Measurements from ENCODE around the gene RBFOX2. TPM values are rescaled to one million over a fixed set of nuclear protein-coding genes. Genes with fewer than 3 reads are reported as not detected.

RBFOX2 gene
- total and polyA plus RNA-seq, 11 donors, result 31.0 to 102 (median 84.0) TPM

DNA sequence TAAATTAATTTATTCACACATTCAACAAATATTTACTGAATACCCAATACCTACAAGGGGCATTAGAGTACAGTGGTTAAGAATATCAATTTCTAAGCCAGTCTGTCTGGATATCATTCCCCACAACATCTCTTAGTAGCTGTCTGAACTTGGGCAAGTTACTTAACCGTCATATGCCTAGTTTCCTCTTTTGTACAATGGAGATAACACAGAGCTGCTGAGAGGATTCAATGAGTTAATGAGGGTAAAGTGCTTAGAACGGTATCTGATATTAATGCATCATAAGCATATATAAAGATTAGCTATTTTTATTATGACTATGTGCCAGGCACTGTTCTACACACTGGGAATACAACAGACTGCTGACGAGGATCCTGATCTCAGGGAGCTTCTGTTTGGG is 194.6 kb downstream of the RBFOX2 start:
- no peak for TF ChIP-seq POLR2A (IDR thresholded peaks at IDR 0.05)
- TF ChIP-seq, protein P1, sequence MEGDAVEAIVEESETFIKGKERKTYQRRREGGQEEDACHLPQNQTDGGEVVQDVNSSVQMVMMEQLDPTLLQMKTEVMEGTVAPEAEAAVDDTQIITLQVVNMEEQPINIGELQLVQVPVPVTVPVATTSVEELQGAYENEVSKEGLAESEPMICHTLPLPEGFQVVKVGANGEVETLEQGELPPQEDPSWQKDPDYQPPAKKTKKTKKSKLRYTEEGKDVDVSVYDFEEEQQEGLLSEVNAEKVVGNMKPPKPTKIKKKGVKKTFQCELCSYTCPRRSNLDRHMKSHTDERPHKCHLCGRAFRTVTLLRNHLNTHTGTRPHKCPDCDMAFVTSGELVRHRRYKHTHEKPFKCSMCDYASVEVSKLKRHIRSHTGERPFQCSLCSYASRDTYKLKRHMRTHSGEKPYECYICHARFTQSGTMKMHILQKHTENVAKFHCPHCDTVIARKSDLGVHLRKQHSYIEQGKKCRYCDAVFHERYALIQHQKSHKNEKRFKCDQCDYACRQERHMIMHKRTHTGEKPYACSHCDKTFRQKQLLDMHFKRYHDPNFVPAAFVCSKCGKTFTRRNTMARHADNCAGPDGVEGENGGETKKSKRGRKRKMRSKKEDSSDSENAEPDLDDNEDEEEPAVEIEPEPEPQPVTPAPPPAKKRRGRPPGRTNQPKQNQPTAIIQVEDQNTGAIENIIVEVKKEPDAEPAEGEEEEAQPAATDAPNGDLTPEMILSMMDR (IDR thresholded peaks at IDR 0.05), result no peak
- Histone ChIP-seq H3K4me1 (peaks cover 2 to 82% (median 63%) of the 10 kb centered on the region in 12 donors), H3K27me3 (no peaks in the 10 kb centered on the region), H3K27ac (peak overlapping the region in 10 of 12 donors; percentile 39 to 86 (median 78)), H3K4me3 (no peak overlapping the region), H3K9me3 (no peaks in the 10 kb centered on the region), H3K36me3 (no peaks in the 10 kb centered on the region)
- intact Hi-C loops (cut with DNase I), result loop anchor here in 7 of 10 donors (10.0 kb wide), 5 partner anchors 49 to 209 kb away; no protein-coding TSS in a partner anchor
- WGBS, 4 donors, result 27 to 38% (median 28%) methylated on average over 3 of the region's 3 CpGs
- DNase-seq, result no peak
- ATAC-seq, result peak in 1 of 4 donors; percentile 39

DNA sequence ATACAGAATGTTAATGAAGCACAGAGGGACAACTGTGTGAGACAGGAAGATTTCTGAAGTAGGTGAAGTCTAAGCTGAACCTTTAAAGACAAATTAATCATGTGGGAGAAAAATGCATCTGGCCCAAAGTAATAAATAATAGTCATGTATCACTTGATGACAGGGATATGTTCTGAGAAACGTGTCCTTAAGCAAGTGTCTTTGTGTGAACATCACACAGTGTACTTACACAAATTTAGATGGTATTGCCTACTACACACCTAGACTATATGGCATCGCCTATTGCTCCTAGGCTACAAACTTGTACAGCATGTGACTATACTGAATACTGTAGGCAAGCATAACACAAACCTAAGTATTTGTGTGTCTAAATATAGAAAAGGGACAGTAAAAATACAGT is 198.3 kb downstream of the RBFOX2 start:
- Histone ChIP-seq H3K27me3 (no peaks in the 10 kb centered on the region), H3K9me3 (no peaks in the 10 kb centered on the region), H3K4me3 (no peak overlapping the region), H3K4me1 (peaks cover 0 to 56% (median 38%) of the 10 kb centered on the region in 12 donors), H3K36me3 (no peaks in the 10 kb centered on the region), H3K27ac (peak overlapping the region in 1 of 12 donors; percentile 26)
- TF ChIP-seq POLR2A (IDR thresholded peaks at IDR 0.05), result no peak
- TF ChIP-seq, protein P1 (IDR thresholded peaks at IDR 0.05), result no peak
- ATAC-seq (no peak), DNase-seq (no peak)
- WGBS, 4 donors, result 54 to 77% (median 65%) methylated on average over 2 of the region's 2 CpGs
- intact Hi-C loops (cut with DNase I), result loop anchor here in 7 of 10 donors (10.0 kb wide), 5 partner anchors 46 to 206 kb away; no protein-coding TSS in a partner anchor

DNA sequence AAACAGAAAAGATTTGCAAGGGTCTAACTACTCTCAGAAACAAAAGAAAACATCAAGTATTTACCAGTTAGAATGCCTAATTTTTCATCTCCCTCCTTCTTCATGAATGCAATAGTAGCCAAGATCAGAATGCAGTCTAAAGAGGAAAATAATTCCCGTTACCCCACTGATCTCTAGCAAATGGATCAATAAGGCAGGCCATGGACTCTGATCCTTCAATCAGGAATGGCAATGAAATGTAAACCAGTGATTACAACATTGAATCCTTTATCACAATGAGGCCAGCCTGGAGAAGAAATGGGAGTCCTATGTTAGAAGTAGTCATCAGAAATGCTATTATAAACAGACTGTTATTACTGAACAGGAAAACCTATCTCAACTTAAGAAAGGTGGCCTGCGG is 204.4 kb downstream of the RBFOX2 start:
- intact Hi-C loops (cut with DNase I), result no loop called here
- 97 to 98% (median 98%) methylated on average over 2 of the region's 2 CpGs for WGBS, 4 donors
- no peak for ATAC-seq
- peaks cover 0 to 49% (median 12%) of the 10 kb centered on the region in 12 donors for H3K4me1 ChIP-seq
- no peak overlapping the region for H3K27ac ChIP-seq
- no peaks in the 10 kb centered on the region for H3K27me3 ChIP-seq
- no peak for TF ChIP-seq POLR2A (IDR thresholded peaks at IDR 0.05)
- TF ChIP-seq, protein P1 (IDR thresholded peaks at IDR 0.05), result no peak
- DNase-seq, result no peak
- no peaks in the 10 kb centered on the region for H3K36me3 ChIP-seq
- no peaks in the 10 kb centered on the region for H3K9me3 ChIP-seq
- H3K4me3 ChIP-seq, result no peak overlapping the region

DNA sequence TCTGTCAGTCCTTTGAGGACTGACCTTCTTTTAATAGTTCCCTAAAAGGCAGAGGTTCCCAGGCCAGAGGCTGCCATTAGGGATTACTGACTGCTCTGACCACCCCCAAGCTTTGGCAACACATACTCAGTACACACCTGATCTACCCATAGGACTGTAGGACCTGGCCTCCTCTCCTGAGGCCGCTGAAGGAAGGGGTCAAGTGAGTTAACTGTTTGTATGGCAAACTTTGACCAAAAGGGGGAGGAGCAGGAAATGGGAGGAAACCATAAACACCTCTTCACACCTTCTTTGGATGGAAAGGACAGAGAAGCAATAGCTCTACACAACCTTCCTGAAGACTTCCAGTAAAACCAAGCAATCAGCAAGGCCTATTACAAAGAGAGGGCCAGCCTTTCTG is 207.0 kb downstream of the RBFOX2 start:
- H3K9me3 ChIP-seq, result no peaks in the 10 kb centered on the region
- DNase-seq (no peak), ATAC-seq (peak in 1 of 4 donors; percentile 39)
- TF ChIP-seq, protein P1 (IDR thresholded peaks at IDR 0.05), result no peak
- TF ChIP-seq POLR2A (IDR thresholded peaks at IDR 0.05), result no peak
- H3K4me1 ChIP-seq, result peaks cover 0 to 59% (median 13%) of the 10 kb centered on the region in 12 donors
- H3K4me3 ChIP-seq, result no peak overlapping the region
- H3K27ac ChIP-seq, result no peak overlapping the region
- intact Hi-C loops (cut with DNase I), result no loop called here
- WGBS, 4 donors, result 74 to 82% (median 79%) methylated on average over 1 of the region's 1 CpG
- no peaks in the 10 kb centered on the region for H3K27me3 ChIP-seq
- no peaks in the 10 kb centered on the region for H3K36me3 ChIP-seq
